H9 (cell line): ENCODE data around the gene KLRC2. TPM values are rescaled to one million over a fixed set of nuclear protein-coding genes. Genes with fewer than 3 reads are reported as not detected.
"Not testable (repeated sequence)": the region's sequence is repeated elsewhere in the genome, so short reads cannot be mapped to it uniquely, and the experiment has no call there.

Experiments
- DNase-seq: peaks from one replicate; pipeline ENCODE4 v3.0.0-alpha.2; 2017
- H2AFZ ChIP-seq: one replicate; pipeline ENCODE4 v1.6.1; 2013; ENCODE audit warnings: mild to moderate bottlenecking, low read length, control low read depth, moderate library complexity
- H2AK5ac ChIP-seq: 2 replicates; pipeline ENCODE4 v1.6.1; 2013; ENCODE audit warnings: low read length, control low read depth, mixed read lengths; ENCODE audit not compliant: insufficient read length
- H2BK120ac ChIP-seq: one replicate; pipeline ENCODE4 v1.6.1; 2013; ENCODE audit warnings: low read depth, mild to moderate bottlenecking, low read length, control low read depth, inconsistent platforms; ENCODE audit not compliant: poor library complexity, severe bottlenecking
- H2BK12ac ChIP-seq: 2 replicates; pipeline ENCODE4 v1.6.1; 2013; ENCODE audit warnings: low read length, control low read depth, mixed read lengths, low read depth; ENCODE audit not compliant: insufficient read length
- H2BK15ac ChIP-seq: 2 replicates; pipeline ENCODE4 v1.6.1; 2013; ENCODE audit warnings: low read depth, low read length, control low read depth
- H2BK20ac ChIP-seq: one replicate; pipeline ENCODE4 v1.6.1; 2013; ENCODE audit warnings: low read depth, mild to moderate bottlenecking, low read length, control low read depth, inconsistent platforms; ENCODE audit not compliant: poor library complexity, severe bottlenecking
- H2BK5ac ChIP-seq: 2 replicates; pipeline ENCODE4 v1.6.1; 2013; ENCODE audit warnings: low read length, control low read depth, mixed read lengths; ENCODE audit not compliant: insufficient read length
- H3K14ac ChIP-seq: 2 replicates; pipeline ENCODE4 v1.6.1; 2013; ENCODE audit warnings: low read length, control low read depth; ENCODE audit not compliant: insufficient read depth
- H3K18ac ChIP-seq: 2 replicates; pipeline ENCODE4 v1.6.1; 2013; ENCODE audit warnings: low read depth, mild to moderate bottlenecking, mixed read lengths, low read length, control low read depth; ENCODE audit not compliant: insufficient read length
- H3K23ac ChIP-seq: 2 replicates; pipeline ENCODE4 v1.6.1; 2013; ENCODE audit warnings: low read length, control low read depth, mixed read lengths, low read depth; ENCODE audit not compliant: insufficient read length
- H3K23me2 ChIP-seq: 2 replicates; pipeline ENCODE4 v1.6.1; 2013; ENCODE audit warnings: low read depth, mild to moderate bottlenecking, mixed read lengths, low read length, control low read depth; ENCODE audit not compliant: insufficient read length, poor library complexity, severe bottlenecking
- H3K27ac ChIP-seq: 2 replicates; pipeline ENCODE4 v1.5.1; 2013; ENCODE audit warnings: low read length, control low read depth, mixed read lengths, low read depth; ENCODE audit not compliant: insufficient read length
- H3K27me3 ChIP-seq: 2 replicates; pipeline ENCODE4 v1.6.1; 2013; ENCODE audit warnings: low read length, control low read depth, inconsistent platforms; ENCODE audit not compliant: insufficient read depth
- H3K4ac ChIP-seq: 2 replicates; pipeline ENCODE4 v1.6.1; 2013; ENCODE audit warnings: low read depth, mild to moderate bottlenecking, control low read depth, inconsistent platforms, low read length, moderate library complexity
- H3K4me1 ChIP-seq: 2 replicates; pipeline ENCODE4 v1.6.1; 2013; ENCODE audit warnings: low read length, control low read depth, inconsistent platforms; ENCODE audit not compliant: insufficient read depth
- H3K4me2 ChIP-seq: 2 replicates; pipeline ENCODE4 v1.6.1; 2013; ENCODE audit warnings: low read length, control low read depth, mixed read lengths; ENCODE audit not compliant: insufficient read length, insufficient read depth
- H3K56ac ChIP-seq: 2 replicates; pipeline ENCODE4 v1.6.1; 2013; ENCODE audit warnings: low read depth, mild to moderate bottlenecking, mixed read lengths, low read length, control low read depth; ENCODE audit not compliant: insufficient read length
- H3K79me1 ChIP-seq: 2 replicates; pipeline ENCODE4 v1.6.1; 2013; ENCODE audit warnings: low read depth, mild to moderate bottlenecking, moderate library complexity, low read length, control low read depth, inconsistent platforms; ENCODE audit not compliant: insufficient read depth, poor library complexity, severe bottlenecking
- H3K79me2 ChIP-seq: 2 replicates; pipeline ENCODE4 v1.6.1; 2013; ENCODE audit warnings: low read length, control low read depth, inconsistent platforms; ENCODE audit not compliant: insufficient read depth
- H3K9ac ChIP-seq: 2 replicates; pipeline ENCODE4 v1.6.1; 2013; ENCODE audit warnings: low read length, control low read depth, mixed read lengths; ENCODE audit not compliant: insufficient read length; ENCODE audit errors: extremely low read depth
- H3K9me3 ChIP-seq: one replicate; pipeline ENCODE4 v1.6.1; 2013; ENCODE audit warnings: low read depth, low read length, inconsistent platforms; ENCODE audit not compliant: control insufficient read depth
- H3T11ph ChIP-seq: one replicate; pipeline ENCODE4 v1.6.1; 2013; ENCODE audit warnings: mild to moderate bottlenecking, low read length, control low read depth, inconsistent platforms
- H4K20me1 ChIP-seq: one replicate; pipeline ENCODE4 v1.6.1; 2013; ENCODE audit not compliant: control insufficient read depth, insufficient read length, insufficient read depth
- H4K5ac ChIP-seq: 2 replicates; pipeline ENCODE4 v1.6.1; 2013; ENCODE audit warnings: low read depth, mild to moderate bottlenecking, mixed read lengths, low read length, control low read depth; ENCODE audit not compliant: insufficient read length
- H4K8ac ChIP-seq: replicated peaks from 2 replicates; pipeline ENCODE4 v1.6.1; 2013; ENCODE audit warnings: low read length, control low read depth, mixed read lengths, low read depth; ENCODE audit not compliant: insufficient read length
- H4K91ac ChIP-seq: 2 replicates; pipeline ENCODE4 v1.6.1; 2013; ENCODE audit warnings: low read depth, mild to moderate bottlenecking, moderate library complexity, mixed read lengths, low read length, control low read depth; ENCODE audit not compliant: insufficient read length
- H3K27ac Mint-ChIP-seq, 3 experiments: 2 replicates in 2 of 3; 3 replicates in 1 of 3; pipeline ENCODE4 v1.8.0; 2020 to 2021; ENCODE audit warnings: mixed read lengths in 3 of 3, mild to moderate bottlenecking in 1 of 3, moderate library complexity in 1 of 3
- H3K27me3 Mint-ChIP-seq: 2 replicates; pipeline ENCODE4 v1.8.0; 2021; ENCODE audit warnings: low read depth, mild to moderate bottlenecking, moderate library complexity, mixed read lengths
- H3K36me3 Mint-ChIP-seq, 3 experiments: 2 replicates in 2 of 3; 3 replicates in 1 of 3; pipeline ENCODE4 v1.8.0; 2020 to 2021; ENCODE audit warnings: low read depth in 3 of 3, mixed read lengths in 3 of 3; ENCODE audit not compliant: insufficient read depth in 1 of 3
- H3K4me1 Mint-ChIP-seq, 2 experiments: 2 replicates each; pipeline ENCODE4 v1.8.0; 2020; ENCODE audit warnings: mixed read lengths in 2 of 2
- H3K4me3 Mint-ChIP-seq, 2 experiments: 2 replicates in 1 of 2; 3 replicates in 1 of 2; pipeline ENCODE4 v1.8.0; 2020 to 2021; ENCODE audit warnings: mild to moderate bottlenecking in 2 of 2, mixed read lengths in 2 of 2, moderate library complexity in 1 of 2
- H3K9me3 Mint-ChIP-seq, 2 experiments: 2 replicates in 1 of 2; 3 replicates in 1 of 2; pipeline ENCODE4 v1.8.0; 2020; ENCODE audit warnings: mild to moderate bottlenecking in 2 of 2, mixed read lengths in 2 of 2, moderate library complexity in 1 of 2
- CTCF ChIP-seq: fragments of 200-600 bp; sonication (generic); conservative IDR thresholded peaks from 3 replicates; pipeline ENCODE4 v1.8.0; 2021; ENCODE audit warnings: antibody characterized with exemption, mild to moderate bottlenecking
- WGBS: extraction: QIAGEN DNeasy Blood & Tissue Kit; methylation state at CpG from one replicate; pipeline ENCODE4 v1.1.7; 2013; ENCODE audit warnings: missing lambda C conversion rate, low lambda C conversion rate, mixed read lengths; ENCODE audit not compliant: insufficient read length; ENCODE audit errors: extremely low coverage; 5-methylcytosine and 5-hydroxymethylcytosine counted together
- total RNA-seq: library from RNA; stranded (reverse); gene quantifications from 2 replicates; pipeline ENCODE4 v1.2.1, GENCODE V29; 2021

Gene KLRC2
- total RNA-seq, 1 experiment from 2014 or later = not detected

- H3K4ac ChIP-seq = no peak overlapping the region
- H2BK5ac ChIP-seq = no peak overlapping the region
- no peaks in the 10 kb centered on the region; the same call in 1 of the 2 replicates for H3K4me1 ChIP-seq
- H4K8ac ChIP-seq = no peak overlapping the region
- H2AK5ac ChIP-seq = no peak overlapping the region
- H2BK12ac ChIP-seq = no peak overlapping the region
- Mint-ChIP-seq H3K4me1 (peaks cover 4% of the 10 kb centered on the region in 2 experiments; a peak in 3 of 4 replicates), H3K36me3 (no peaks in the 10 kb centered on the region), H3K4me3 (no peak overlapping the region), H3K27me3 (no peaks in the 10 kb centered on the region), H3K9me3 (no peaks in the 10 kb centered on the region), H3K27ac (no peak overlapping the region)
- peak overlapping the region; percentile 45 for H2AFZ ChIP-seq
- no peak overlapping the region for H3K14ac ChIP-seq
- no peak overlapping the region for H4K91ac ChIP-seq
- no peak overlapping the region for H2BK15ac ChIP-seq
- H3K27me3 ChIP-seq = no peaks in the 10 kb centered on the region
- DNase-seq = peak; percentile 66
- no peak overlapping the region for H3K18ac ChIP-seq
- no peak overlapping the region for H3K4me2 ChIP-seq
- no peaks in the 10 kb centered on the region for H3K9me3 ChIP-seq
- H4K5ac ChIP-seq = no peak overlapping the region
- no peak overlapping the region for H3K9ac ChIP-seq
- TF ChIP-seq CTCF = no peak
- no peak overlapping the region for H2BK120ac ChIP-seq
- H3K27ac ChIP-seq = no peak overlapping the region
- H3T11ph ChIP-seq = no peak overlapping the region
- H2BK20ac ChIP-seq = no peak overlapping the region
- H3K56ac ChIP-seq = no peak overlapping the region
- no peaks in the 10 kb centered on the region for H3K79me1 ChIP-seq
- no CpG with 5 or more reads among the region's 6 CpGs for WGBS
- no peak overlapping the region for H3K23ac ChIP-seq
- no peaks in the 10 kb centered on the region for H4K20me1 ChIP-seq
- H3K23me2 ChIP-seq = no peaks in the 10 kb centered on the region
- H3K79me2 ChIP-seq = no peaks in the 10 kb centered on the region
These were observed 40.3 kb downstream of the KLRC2 start for GRCh38 chr12:10395390-10395998.

GRCh38 chr12:10394531-10395152, 41.2 kb downstream of the KLRC2 start:
- H4K20me1 ChIP-seq, H3K14ac ChIP-seq, H2BK15ac ChIP-seq, H2BK5ac ChIP-seq, H3K18ac ChIP-seq, H3K27me3 Mint-ChIP-seq, H3K9me3 ChIP-seq, H3K9me3 Mint-ChIP-seq, H3K27ac ChIP-seq, H3K23ac ChIP-seq, H3K9ac ChIP-seq, H3K27ac Mint-ChIP-seq, H2BK12ac ChIP-seq, H4K91ac ChIP-seq, H4K8ac ChIP-seq, H2BK120ac ChIP-seq, H4K5ac ChIP-seq, H3K4me3 Mint-ChIP-seq, DNase-seq, H2AFZ ChIP-seq, H3K4me1 ChIP-seq, H3K27me3 ChIP-seq, H3K4me1 Mint-ChIP-seq, H3K4me2 ChIP-seq, H3K79me2 ChIP-seq, H3T11ph ChIP-seq, H2AK5ac ChIP-seq, H2BK20ac ChIP-seq, H3K56ac ChIP-seq, H3K36me3 Mint-ChIP-seq, H3K4ac ChIP-seq, H3K23me2 ChIP-seq, H3K79me1 ChIP-seq: not testable (repeated sequence)
- WGBS = no CpG with 5 or more reads among the region's 11 CpGs
